ENCODE results near the gene IQCF6. TPM values are rescaled to one million over a fixed set of nuclear protein-coding genes. Genes with fewer than 3 reads are reported as not detected.

Gene IQCF6
- total RNA-seq, result not detected

DNA sequence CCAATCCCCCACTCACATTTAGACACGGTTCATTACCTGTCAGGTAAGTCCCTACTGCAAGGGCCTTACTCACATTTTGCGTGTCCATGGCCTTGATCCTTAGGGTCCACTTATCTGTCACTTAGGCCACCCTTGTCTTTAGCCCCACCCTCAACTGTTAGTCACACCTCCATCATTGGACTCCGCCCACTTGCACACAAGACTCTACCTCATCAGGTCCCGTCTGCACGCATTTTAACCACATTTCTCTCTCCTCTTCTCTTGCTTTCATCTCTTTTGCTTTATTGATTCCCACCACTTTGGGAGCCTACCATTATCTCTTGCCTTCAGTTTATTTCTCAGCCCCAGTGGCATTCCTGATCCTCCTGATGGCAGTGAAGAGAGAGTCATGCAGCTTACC lies at the start of gene IQCF6:
TSS of gene IQCF6 (minus strand) at position 101 of the 400 bp plus-strand sequence. CDS start at position 88, 13 bp downstream.
- DNase-seq (ENCODE audit: low spot score in 2 of 2), result no peak
- no peak within 1 kb of the TSS for H3K4me3 ChIP-seq (ENCODE audit: low read depth, poor library complexity, severe bottlenecking)
- TF ChIP-seq, protein P1, sequence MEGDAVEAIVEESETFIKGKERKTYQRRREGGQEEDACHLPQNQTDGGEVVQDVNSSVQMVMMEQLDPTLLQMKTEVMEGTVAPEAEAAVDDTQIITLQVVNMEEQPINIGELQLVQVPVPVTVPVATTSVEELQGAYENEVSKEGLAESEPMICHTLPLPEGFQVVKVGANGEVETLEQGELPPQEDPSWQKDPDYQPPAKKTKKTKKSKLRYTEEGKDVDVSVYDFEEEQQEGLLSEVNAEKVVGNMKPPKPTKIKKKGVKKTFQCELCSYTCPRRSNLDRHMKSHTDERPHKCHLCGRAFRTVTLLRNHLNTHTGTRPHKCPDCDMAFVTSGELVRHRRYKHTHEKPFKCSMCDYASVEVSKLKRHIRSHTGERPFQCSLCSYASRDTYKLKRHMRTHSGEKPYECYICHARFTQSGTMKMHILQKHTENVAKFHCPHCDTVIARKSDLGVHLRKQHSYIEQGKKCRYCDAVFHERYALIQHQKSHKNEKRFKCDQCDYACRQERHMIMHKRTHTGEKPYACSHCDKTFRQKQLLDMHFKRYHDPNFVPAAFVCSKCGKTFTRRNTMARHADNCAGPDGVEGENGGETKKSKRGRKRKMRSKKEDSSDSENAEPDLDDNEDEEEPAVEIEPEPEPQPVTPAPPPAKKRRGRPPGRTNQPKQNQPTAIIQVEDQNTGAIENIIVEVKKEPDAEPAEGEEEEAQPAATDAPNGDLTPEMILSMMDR (IDR thresholded peaks at IDR 0.05), result no peak
- TF ChIP-seq POLR2A (IDR thresholded peaks at IDR 0.05), result no peak
- WGBS, 2 donors, result 90 to 94% methylated on average over 5 of the region's 5 CpGs
- intact Hi-C loops (cut with DNase I; ENCODE audit: low total_unique reads), result no loop called here

DNA sequence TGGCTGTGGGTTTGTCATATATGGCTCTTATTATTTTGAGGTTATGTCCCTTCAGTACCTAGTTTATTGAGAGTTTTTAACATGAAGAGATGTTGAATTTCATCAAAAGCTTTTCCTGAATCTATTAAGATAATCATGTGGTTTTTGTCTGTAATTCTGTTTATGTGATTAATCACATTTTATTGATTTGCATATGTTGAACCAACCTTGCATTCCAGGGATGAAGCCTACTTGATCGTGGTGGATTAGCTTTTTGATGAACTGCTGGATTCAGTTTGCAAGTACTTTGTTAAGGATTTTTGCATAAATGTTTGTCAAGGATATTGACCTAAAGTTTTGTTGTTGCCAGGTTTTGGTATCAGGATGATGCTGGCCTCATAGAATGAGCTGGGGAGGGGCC lies 49.3 kb upstream of the IQCF6 start:
- intact Hi-C loops (cut with DNase I; ENCODE audit: low total_unique reads), result no loop called here
- no peak overlapping the region for H3K4me3 ChIP-seq (ENCODE audit: low read depth, poor library complexity, severe bottlenecking)
- WGBS, 2 donors, result 69 to 76% methylated on average over 1 of the region's 1 CpG
- no peak for DNase-seq (ENCODE audit: low spot score in 2 of 2)
- TF ChIP-seq, protein P1 (IDR thresholded peaks at IDR 0.05), result no peak
- TF ChIP-seq POLR2A (IDR thresholded peaks at IDR 0.05), result no peak

DNA sequence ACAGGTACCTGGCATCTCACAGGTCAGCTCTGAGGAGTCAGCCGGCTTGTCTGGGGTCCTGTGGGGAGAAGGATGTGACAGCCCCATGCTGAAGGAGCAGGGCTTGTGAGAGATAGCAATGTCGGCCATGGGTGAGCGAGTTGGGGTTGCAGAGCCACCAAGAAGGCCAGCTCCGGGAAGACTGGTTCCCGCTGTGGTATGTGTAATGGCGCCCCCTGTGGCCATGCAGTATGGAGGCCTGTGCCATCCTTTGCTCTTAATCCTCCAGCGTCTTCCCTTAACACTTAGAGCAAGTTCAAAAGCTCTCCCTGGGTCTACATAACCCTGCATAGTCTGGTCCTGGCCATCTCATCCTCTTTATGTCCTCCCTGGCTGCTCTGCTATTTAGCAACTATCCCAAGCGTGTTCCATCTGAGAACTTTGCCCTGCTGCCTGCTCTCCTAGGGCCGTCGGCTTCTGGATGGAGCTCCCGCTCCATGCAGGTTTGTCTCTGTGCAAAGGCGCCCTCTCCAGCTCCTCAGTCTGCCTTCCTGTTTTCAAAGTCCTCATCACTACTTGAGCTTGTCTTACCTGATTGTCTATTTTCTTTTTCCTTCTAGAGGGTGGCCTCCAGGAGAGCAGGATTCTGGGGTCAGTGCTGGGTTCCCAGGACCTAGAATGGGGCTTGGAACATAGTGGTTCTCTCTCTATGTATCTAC lies 40.8 kb upstream of the IQCF6 start:
- TF ChIP-seq POLR2A (IDR thresholded peaks at IDR 0.05), result no peak
- TF ChIP-seq, protein P1 (IDR thresholded peaks at IDR 0.05), result no peak
- 51 to 53% methylated on average over 12 of the region's 12 CpGs for WGBS, 2 donors
- DNase-seq (ENCODE audit: low spot score in 2 of 2), result no peak

DNA sequence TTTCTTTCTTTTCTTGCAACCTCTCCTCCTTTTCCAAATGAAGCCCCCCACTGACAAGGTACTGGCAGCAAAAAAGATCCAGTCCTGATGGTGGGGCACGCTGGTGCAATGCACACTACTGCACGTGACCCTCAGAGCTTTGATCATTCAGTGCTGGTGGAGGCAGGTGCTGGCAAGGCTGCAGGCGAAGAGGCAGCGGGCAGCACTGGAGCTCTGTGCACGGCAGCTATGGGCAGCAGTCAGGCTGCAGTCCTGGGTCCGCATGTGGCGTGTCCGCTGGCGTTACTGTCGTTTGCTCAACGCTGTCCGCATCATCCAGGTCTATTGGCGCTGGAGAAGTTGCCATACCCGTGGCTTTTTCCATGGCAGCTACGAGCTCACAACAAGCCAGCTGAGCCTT lies 40.1 kb upstream of the IQCF6 start:
- no peak overlapping the region for H3K4me3 ChIP-seq (ENCODE audit: low read depth, poor library complexity, severe bottlenecking)
- no peak for TF ChIP-seq POLR2A (IDR thresholded peaks at IDR 0.05)
- TF ChIP-seq, protein P1 (IDR thresholded peaks at IDR 0.05), result no peak
- intact Hi-C loops (cut with DNase I; ENCODE audit: low total_unique reads), result no loop called here
- 90 to 93% methylated on average over 8 to 15 of the region's 15 CpGs for WGBS, 2 donors
- no peak for DNase-seq (ENCODE audit: low spot score in 2 of 2)

More for the DNA sequence above, 40.8 kb upstream of the IQCF6 start:
- intact Hi-C loops (cut with DNase I; ENCODE audit: low total_unique reads), result no loop called here
- no peak overlapping the region for H3K4me3 ChIP-seq (ENCODE audit: low read depth, poor library complexity, severe bottlenecking)

DNA sequence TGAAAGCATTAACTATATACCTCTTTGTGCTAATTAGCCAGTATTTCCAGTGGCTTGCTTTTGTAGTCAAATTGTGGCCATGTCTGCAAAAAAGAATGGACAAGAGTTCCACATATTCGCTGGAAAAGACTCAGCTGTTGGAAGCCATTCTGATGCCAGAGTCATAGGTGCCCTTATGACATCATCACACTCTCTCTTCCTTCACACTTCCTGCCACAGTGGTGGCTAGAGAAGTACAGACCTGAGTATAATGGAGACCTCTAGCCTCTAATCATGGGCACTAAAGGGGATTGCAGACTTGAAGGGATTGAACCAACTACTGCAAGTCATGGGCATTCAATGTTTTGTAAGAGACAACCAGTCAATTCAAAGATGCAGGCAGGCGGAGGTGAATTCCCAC lies 38.3 kb upstream of the IQCF6 start:
- 82 to 90% methylated on average over 2 of the region's 2 CpGs for WGBS, 2 donors

More for the DNA sequence above, 38.3 kb upstream of the IQCF6 start:
- no peak overlapping the region for H3K4me3 ChIP-seq (ENCODE audit: low read depth, poor library complexity, severe bottlenecking)
- DNase-seq (ENCODE audit: low spot score in 2 of 2), result no peak
- TF ChIP-seq, protein P1 (IDR thresholded peaks at IDR 0.05), result no peak
- TF ChIP-seq POLR2A (IDR thresholded peaks at IDR 0.05), result no peak
- intact Hi-C loops (cut with DNase I; ENCODE audit: low total_unique reads), result no loop called here
